GM12892 (cell line): ENCODE results near the gene KLHDC10.

ENCODE experiments used
- POLR2A ChIP-seq: IDR thresholded peaks from 2 replicates; pipeline ENCODE4 v1.6.1; 2011; ENCODE audit warnings: low read depth, low read length, control low read depth
- POLR2AphosphoS5 ChIP-seq: IDR thresholded peaks from 2 replicates; pipeline ENCODE4 v1.6.1; 2011; ENCODE audit warnings: low read depth, low read length, control low read depth
- TAF1 ChIP-seq: IDR thresholded peaks from 2 replicates; pipeline ENCODE4 v1.6.1; 2011; ENCODE audit warnings: low read depth, mild to moderate bottlenecking, control low read depth, low read length, borderline replicate concordance

GRCh38 chr7:130048906-130049305 is 21.4 kb upstream of the KLHDC10 start:
- no peak for TF ChIP-seq POLR2AphosphoS5
- no peak for TF ChIP-seq POLR2A
- no peak for TF ChIP-seq TAF1
